HG03442 (cell line): ENCODE data around the gene DDR1.
"Not testable (repeated sequence)": the region's sequence is repeated elsewhere in the genome, so short reads cannot be mapped to it uniquely, and the experiment has no call there.

ENCODE experiments used
- ATAC-seq: cut with Tn5 transposase; IDR thresholded peaks from one replicate; pipeline ENCODE4 v1.9.1; 2021; ENCODE audit warnings: mild to moderate bottlenecking, moderate library complexity; ENCODE audit not compliant: unreplicated experiment

DDR1 gene

DNA sequence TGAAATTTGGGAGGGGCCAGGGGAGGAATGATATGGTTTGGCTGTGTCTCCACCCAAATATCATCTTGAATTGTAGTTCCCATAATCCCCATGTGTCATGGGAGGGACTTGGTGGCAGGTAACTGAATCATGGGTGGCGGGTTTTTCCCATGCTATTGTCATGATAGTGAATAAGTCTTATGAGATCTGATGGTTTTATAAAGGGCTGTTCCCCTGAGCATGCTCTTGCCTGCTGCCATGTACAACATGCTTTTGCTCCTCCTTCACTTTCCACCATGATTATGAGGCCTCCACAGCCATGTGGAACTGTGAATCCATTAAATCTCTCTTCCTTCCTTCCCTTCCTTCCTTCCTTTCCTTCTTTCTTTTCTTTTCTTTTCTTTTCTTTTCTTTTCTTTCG lies 31.9 kb upstream of the DDR1 start:
- ATAC-seq = not testable (repeated sequence)

DNA sequence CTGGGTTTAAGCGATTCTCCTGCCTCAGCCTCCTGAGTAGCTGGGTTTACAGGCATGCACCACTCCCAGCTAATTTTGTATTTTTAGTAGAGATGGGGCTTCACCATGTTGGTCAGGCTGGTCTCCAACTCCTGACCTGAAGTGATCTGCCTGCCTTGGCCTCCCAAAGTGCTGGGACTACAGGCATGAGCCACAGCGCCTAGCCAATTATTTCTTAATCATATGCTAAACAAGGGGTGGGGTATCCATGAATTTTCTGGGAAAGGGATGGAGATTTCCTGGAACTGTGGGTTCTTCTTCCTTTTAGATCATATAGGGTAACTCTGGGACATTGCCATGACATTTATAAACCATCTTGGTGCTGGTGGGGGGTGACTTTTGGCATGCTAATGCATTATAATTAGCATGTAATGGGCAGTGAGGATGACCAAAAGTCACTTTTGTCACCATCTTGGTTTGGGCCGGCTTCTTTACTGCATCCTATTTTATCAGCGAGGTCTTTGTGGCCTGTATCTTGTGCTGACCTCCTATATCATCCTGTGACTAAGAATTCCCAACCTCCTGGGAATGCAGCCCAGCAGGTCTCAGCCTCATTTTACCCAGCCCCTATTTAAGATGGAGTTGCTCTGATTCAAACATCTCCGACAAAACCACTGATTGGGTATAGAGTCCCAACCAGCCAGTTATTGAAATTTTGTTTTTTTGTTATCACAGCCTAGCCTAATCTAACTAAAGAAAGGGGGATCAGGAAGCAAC lies 29.9 kb upstream of the DDR1 start:
- no peak for ATAC-seq

DNA sequence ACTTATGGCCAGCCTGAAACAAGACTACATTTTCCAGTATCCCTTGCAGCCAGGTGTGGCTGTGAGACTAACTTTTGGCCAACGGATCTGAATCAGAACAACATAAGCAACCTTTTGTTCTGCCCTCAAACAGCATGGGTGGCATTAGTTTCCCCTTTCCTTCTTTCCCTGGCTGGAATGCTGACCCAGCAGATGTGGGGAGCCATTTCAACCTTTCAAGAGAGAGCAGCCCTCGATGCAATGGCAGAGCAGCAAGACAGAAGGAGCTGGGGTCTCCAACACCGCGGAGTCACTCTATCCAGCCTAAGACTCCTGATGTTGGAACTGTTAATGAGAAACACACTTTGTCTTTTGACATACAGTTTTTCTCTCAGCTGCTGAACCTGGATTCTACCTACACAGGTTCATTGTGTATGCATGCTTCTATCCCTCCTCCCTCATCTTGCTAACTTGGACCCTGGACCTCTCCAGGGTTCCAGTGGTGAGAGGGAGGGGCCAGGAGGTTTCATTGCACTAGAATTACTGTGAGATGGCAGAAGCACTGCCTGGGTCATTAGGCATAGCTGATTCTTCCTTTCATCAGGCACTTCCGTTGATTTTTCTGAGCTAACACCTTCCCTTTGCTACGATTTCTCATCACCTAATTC lies 28.8 kb upstream of the DDR1 start:
- no peak for ATAC-seq

DNA sequence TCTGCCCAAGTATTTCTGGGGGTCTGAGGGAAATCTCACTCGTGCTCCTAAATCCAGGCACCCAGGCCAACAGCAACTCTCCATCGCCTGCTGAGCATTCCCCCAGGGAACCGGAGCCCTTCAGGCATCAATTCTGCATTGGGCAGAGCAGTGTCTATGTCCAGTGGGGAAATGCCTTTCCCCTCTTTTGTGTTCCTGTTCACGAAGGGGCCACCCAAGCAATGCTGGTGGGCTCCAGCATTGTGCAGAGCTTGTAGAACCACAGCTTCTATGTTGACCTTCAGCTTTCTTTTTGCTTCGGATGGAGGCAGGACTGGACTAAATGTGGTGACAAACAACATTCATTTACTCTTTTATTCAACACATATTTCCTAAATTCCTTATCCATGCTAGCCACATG lies 27.2 kb upstream of the DDR1 start:
- no peak for ATAC-seq

DNA sequence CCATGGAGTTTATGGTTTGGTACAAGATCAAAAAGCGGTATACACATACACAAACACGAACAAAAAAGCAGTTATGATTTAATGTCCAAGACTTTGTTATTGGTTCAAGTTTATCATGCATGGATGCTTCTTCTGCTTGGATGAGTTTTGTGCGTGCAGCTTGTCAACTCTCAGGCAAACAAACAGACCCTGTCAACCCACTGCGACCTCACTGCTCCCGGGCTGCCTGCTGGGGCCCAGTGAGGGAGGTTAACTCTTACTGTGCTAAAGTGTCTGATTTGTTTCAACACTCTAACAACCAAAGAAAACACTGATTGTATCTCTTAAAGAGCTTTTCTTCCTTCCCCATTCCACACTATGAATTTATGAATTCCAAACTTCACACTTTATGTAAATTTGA lies 26.8 kb upstream of the DDR1 start:
- no peak for ATAC-seq

DNA sequence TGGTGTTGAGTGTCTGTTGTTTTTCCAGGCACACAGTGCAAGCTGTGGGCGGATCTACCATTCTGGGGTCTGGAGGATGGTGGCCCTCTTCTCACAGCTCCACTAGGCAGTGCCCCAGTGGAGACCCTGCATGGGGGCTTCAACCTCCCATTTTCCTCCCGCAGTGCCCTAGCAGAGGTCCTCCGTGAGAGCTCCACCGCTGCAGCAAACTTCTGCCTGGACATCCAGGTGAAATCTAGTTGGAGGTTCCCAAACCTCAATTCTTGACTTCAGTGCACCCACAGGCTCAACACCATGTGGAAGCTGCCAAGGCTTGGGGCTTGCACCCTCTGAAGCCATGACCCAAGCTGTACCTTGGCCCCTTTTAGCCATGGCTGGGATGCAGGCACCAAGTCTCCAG lies 24.6 kb upstream of the DDR1 start:
- ATAC-seq = not testable (repeated sequence)

DNA sequence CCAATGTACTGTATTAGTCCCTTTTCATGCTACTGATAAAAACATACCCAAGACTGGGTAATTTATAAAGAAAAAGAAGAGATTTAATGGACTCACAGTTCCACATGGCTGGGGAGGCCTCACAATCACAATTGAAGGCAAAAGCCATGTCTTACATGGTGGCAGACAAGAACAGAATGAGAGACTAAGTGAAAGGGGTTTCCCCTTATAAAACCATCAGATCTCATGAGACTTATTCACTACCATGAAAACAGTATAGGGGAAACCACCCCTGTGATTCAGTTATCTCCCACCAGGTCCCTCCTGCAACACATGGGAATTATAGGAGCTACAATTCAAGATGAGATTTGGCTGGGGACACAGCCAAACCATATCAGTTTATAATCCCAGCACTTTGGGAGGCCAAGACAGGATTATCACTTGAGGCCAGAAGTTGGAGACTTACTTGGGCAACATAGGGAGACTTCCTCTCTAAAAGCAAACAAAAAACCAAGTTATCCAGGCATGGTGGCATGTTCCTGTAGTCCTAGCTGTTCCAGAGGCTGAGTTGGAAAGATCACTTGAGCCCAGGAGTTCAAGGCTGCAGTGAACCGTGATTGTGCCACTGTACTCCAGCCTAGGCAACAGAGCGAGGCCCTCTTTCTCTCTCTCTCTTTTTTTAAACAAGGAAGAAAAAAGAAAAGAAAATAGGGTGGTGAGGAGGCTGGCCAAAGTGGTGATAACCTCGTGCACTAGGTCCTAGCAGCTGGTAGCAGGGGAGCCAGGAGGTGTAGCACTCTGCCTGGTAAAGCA lies 22.9 kb upstream of the DDR1 start:
- ATAC-seq = no peak

DNA sequence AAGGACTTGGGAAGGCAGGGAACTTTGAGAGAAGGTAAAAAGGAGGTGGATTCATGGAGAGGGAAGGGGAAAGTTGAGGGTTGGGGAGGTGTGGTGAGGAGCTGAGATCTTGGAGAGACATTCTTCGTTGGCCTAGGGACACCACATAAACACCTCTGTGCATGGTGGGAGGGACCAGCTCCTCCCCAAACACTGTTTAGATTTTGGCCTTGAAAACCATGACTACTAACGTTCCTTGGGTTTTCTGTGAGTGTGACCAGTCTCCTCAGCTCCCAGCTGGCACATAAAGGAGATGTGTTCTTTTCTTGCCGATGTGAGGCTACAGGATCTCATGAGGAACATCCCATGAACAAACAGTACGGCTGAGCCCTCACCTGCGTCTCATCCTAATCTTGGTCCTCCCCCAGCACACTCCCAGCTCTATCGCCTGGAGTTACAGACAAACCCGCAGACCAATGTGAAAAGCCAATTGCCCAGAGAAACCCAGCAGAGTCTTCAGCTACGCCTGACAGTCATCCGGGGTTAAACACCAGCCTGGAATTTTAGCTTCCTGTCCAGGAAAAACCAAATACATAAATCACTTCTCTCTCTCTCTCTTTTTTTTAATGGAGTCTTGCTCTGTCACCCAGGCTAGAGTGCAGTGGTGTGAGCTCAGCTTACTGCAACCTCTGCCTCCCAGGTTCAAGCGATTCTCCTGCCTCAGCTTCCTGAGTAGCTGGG lies 22.0 kb upstream of the DDR1 start:
- no peak for ATAC-seq

DNA sequence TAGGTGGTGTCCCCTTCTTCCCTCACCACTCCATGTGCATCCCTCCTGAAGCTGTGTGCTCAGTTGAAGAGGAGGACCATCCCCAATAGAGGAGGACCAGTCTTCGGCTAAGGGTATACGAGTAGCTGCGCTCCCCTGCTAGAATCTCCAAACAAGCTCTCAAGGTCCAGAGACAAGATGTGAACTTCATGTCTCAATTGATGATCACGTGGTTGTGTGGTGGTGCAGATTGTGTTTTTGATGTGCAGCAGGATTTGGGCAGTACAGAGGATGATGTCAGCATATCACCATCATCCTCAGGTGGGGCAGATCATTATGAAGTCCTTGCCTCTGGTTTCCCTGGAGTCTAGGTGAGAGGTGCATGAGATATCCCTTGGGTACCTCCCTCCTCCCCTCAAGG lies 20.0 kb upstream of the DDR1 start:
- ATAC-seq = no peak

DNA sequence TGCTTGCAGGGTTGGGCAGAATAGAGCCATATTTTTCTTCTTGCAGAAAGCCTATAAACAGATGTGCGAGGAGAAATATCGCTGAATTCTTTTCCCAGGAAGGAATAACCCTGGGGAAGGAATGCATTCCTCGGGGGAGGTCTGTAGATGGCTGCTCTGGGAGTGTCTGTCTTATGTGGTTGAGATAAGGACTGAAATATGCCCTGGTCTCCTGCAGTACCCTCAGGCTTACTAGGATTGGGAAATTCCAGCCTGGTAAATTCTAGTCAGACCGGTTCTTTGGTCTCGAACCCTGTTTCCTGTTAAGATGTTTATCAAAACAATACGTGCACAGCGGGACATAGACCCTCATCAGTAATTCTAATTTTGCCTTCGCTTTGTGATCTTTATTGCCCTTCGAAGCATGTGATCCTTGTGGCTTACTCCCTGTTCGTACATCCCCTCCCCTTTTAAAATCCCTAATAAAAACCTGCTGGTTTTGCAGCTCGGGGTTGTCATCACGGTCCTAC lies 15.0 kb upstream of the DDR1 start:
- ATAC-seq = not testable (repeated sequence)

DNA sequence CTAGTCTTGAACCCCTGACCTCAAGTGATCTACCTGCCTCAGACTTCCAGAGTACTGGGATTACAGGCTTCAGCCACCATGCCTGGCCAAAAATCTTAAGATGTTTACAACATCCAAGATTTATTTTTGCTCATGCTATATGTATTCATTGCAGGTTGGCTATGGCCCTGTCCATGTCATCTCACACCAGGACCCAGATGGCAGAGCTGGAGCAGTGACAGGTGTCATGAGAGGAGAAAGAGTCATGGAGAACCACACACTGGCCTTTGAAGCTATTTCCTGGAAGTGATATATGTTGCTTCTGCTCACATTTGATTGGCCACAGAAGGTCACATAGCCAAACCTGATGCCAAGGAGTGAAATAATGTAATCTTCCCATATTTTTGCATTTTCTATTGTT lies 13.8 kb upstream of the DDR1 start:
- ATAC-seq = no peak

DNA sequence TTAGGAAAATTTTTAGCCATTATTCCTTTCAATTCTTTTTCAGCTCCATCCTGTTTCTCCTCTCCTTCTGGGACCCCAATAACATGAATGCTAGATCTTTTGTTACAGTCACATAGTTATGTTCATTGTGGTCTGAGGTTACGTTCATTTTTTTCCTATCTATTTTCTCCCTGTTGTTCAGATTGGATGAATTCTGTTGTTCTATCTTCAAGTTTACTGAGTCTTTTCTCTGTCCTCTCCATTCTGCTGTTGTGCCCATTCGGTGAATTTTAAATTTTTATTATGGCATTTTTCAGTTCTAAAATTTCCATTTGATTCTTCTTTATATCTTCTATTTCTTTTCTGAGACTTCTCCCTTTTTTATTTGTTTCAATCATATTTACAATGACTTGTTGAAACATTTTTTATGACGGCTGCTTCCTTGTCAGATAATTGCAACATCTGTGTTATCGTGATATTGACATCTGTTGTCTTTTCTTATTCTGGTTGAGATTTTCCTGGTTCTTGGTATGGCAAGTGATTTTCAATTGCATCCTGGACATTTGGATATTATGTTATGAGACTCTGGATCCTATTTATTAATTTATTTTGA lies 12.6 kb upstream of the DDR1 start:
- ATAC-seq = no peak

DNA sequence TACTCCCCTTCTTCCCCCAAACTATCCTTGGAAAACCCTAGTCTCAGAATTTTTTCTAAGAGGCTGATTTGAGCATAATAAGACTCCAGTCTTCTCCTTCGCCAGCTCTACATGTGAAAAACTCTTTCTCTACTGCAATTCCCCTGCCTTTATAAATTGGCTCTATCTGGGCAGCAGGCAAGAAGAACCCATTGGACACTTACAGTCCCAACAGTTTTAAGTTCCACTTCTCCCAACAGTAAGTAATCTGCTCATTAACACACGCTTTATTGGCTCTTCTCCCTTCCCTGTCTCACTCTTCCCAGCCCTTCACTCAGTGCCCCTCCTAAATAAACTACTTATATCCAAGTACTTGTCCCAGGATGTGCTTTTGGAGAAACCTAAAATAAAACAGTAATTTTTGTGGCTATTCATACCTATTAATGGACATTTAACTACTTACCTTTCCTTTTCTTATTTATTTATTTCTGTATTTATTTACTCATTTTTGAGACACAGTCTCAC lies 11.1 kb upstream of the DDR1 start:
- no peak for ATAC-seq

DNA sequence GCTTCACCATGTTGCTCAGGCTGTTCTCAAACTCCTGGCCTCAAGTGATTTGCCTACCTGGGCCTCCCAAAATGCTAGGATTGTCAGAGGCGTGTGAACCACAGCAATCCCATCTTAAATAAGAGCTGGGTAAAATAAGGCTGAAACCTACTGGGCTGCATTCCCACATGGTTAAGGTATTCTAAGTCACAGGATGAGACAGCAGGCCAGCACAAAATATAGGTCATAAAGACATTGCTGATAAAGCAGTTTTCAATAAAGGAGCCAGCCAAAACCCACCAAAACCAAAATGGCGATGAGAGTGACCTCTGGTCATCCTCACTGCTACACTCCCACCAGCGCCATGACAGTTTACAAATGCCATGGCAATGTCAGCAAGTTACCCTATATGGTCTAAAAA lies 10.5 kb upstream of the DDR1 start:
- ATAC-seq = not testable (repeated sequence)

DNA sequence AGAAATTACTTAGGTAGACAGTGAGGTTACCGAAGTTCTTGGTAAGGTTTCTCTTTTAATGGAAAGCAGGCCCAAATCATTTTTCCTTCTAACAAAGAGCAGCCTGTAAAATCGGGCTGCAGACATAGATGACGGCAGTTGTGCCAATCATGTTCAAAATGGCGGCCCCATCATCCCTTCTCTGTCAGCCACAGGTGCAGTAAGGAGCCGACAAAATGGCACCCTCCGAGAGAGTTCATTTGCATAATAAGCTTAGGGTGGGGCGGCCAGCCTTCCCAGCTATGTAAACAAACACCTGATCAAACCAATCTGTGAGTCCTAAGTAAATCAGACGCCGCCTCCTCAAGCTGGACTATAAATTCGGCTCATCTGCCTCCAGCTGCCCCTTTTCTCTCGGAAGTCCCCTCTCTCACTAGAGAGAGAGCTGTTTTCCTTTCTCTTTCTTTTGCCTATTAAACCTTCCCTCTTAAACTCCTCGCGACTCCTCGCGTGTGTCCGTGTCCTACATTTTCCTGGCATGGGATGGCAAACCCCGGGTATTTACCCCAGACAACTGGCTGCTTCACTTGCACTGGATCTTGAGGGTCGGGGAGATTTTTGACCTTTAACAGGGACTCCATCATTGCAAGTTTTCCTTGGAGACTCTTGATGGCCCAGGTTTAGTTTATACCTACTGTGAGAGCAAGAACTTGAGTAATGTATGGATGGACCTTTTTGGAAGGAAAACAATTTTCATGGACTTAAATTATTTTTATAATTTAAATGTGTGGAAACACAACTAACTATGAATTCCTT lies 8.9 kb upstream of the DDR1 start:
- no peak for ATAC-seq

DNA sequence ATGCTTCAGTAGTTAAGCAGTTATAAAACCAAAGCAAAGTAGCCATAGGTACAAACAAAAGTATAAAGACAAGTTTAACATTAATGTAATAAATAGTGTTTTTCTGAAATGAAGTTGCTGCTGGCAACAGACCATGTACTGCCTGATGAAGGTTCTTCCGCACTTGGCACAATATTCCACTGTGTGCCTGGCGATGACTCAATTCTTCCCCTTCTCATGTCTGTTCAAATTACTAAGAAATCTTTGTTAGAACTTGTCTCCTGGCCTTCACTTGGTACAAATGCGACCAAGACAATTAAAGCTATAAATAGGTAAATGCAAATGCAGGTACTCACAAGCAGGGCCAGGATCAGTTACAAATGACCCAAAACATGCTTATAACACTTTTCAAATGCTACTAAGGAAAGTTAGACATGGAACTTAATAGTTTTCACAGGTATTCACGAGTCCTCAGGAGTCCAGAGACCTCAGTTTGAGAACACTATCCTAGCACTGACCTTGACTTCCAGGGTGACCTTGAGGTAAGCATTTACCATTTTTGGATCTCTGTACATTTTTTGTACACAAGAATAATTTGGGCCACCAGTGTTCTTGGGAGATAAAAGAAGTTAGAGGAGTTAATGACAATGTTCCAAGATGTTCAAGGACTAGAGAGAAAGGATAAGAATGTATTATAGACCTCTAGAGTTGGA lies 8.1 kb upstream of the DDR1 start:
- no peak for ATAC-seq

DNA sequence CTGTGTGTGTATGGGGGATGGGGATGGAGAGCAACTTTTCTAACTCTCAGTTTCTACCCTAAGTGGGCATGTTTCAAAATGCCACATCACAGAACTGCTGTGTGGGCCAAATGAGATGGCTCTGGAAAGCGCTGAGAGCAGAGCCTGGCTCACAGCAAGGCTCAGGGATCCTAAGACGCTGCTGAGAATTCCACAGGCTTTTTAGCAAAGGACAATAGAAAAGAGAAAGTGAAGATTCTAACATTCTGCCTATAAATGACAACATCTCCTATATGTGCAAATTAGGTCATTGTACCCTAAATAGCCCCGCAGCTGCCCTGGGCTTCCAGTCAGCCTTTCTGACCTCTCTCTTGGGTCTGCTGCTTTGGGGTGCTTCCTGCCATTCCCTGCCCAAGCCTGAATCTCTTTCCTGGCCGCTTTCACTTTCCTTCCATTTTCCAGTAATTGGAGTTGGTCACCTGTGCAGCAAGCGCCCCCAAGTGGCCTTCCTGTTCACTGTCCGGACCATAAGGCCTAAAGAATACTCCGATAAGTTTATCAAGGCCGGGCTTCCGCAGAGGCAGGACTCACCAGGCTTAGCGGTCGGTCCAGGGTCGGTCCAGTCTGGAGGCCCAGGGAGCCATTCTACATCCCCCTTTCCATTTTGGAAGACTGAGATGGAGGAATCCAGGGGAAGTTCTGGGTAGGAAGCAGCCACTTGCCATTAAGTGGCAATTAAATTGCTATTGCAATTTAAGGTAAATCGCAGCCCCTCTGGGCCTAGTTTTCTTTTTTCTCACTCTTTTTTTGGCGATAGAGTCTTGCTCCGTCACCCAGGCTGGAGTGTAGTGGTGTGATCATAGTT lies 6.7 kb upstream of the DDR1 start:
- ATAC-seq = peak; percentile 46
